A673 (cell line): Measurements from ENCODE around the gene AMBN. TPM values are rescaled to one million over a fixed set of nuclear protein-coding genes. Genes with fewer than 3 reads are reported as not detected.

Experiments used
- BruUV-seq: library from RNA; stranded (reverse); fragments of 400-500 nt; replicated peaks from 2 replicates; lab custom pipeline; 2021; lab: Mats Ljungman, UMichigan
- CTCF ChIA-PET: fragments of 300-600 bp; sonication (Branson Sonifier 250); formaldehyde crosslinking; loops from one replicate; lab custom pipeline; 2022; ENCODE audit warnings: antibody characterized with exemption; lab: Charles Lee
- POLR2A ChIA-PET: fragments of 300-600 bp; sonication (Branson Sonifier 250); formaldehyde crosslinking; loops from one replicate; lab custom pipeline; 2022; ENCODE audit warnings: antibody characterized with exemption; ENCODE audit not compliant: low non-redundant PET; lab: Charles Lee
- DNase-seq: peaks from one replicate; pipeline ENCODE4 v3.0.0-alpha.2; 2015; ENCODE audit warnings: low spot score
- H3K27ac ChIP-seq: fragments of 200-600 bp; sonication (generic); 2 replicates; pipeline ENCODE4 v1.5.1; 2016; ENCODE audit warnings: mixed run types, low read depth, mild to moderate bottlenecking, mixed read lengths, antibody characterized with exemption, low read length; ENCODE audit not compliant: poor library complexity, severe bottlenecking
- H3K27me3 ChIP-seq: fragments of 200-600 bp; sonication (generic); replicated peaks from 2 replicates; pipeline ENCODE4 v1.6.1; 2017; ENCODE audit warnings: mixed run types, low read depth, mild to moderate bottlenecking, mixed read lengths, antibody characterized with exemption, low read length; ENCODE audit not compliant: insufficient read depth, poor library complexity
- H3K36me3 ChIP-seq: fragments of 200-600 bp; sonication (generic); 2 replicates; pipeline ENCODE4 v1.6.1; 2016; ENCODE audit warnings: mixed run types, mild to moderate bottlenecking, mixed read lengths, antibody characterized with exemption, low read length; ENCODE audit not compliant: insufficient read depth, poor library complexity, severe bottlenecking
- H3K4me1 ChIP-seq: fragments of 200-600 bp; sonication (generic); 2 replicates; pipeline ENCODE4 v1.6.1; 2017; ENCODE audit warnings: mixed run types, mild to moderate bottlenecking, mixed read lengths, antibody characterized with exemption, low read length; ENCODE audit not compliant: insufficient read depth, poor library complexity, severe bottlenecking
- H3K4me3 ChIP-seq: fragments of 200-600 bp; sonication (generic); 2 replicates; pipeline ENCODE4 v1.5.1; 2016; ENCODE audit warnings: low read depth, mixed run types, mild to moderate bottlenecking, mixed read lengths, low read length; ENCODE audit not compliant: poor library complexity, severe bottlenecking
- H3K9me3 ChIP-seq: fragments of 200-600 bp; sonication (generic); 2 replicates; pipeline ENCODE4 v1.6.1; 2016; ENCODE audit warnings: mixed run types, low read depth, mild to moderate bottlenecking, mixed read lengths, antibody characterized with exemption, low read length; ENCODE audit not compliant: poor library complexity, severe bottlenecking
- EZH2 ChIP-seq: fragments of 200-600 bp; sonication (generic); IDR thresholded peaks from 2 replicates; pipeline ENCODE4 v1.6.1; 2017; ENCODE audit warnings: borderline replicate concordance, low read depth, mild to moderate bottlenecking, mixed read lengths, antibody characterized with exemption, low read length; ENCODE audit not compliant: poor library complexity, severe bottlenecking
- intact Hi-C: fragments of 100-400 bp; cut with micrococcal nuclease; formaldehyde crosslinking; loops from one replicate; pipeline ENCODE4 v1.10.0; 2022; ENCODE audit not compliant: unreplicated experiment
- total RNA-seq: library from RNA; stranded (reverse); gene quantifications from 2 replicates; pipeline ENCODE4 v1.2.3, GENCODE V29; 2021
- TF ChIP-seq, protein P1 (sequence below): fragments of 300-800, 200-600 bp; sonication (generic); conservative IDR thresholded peaks from 2 replicates; pipeline ENCODE4 v1.5.1; 2017; ENCODE audit warnings: low read depth, mild to moderate bottlenecking, antibody characterized with exemption, low read length, moderate library complexity, mixed read lengths

Gene AMBN
- total RNA-seq, 1 experiment from 2014 or later: 2.1 TPM

GRCh38 chr4:70630162-70630561, 38.1 kb downstream of the AMBN start:
- BruUV-seq: no TSS peak

GRCh38 chr4:70632028-70632427, 40.0 kb downstream of the AMBN start:
- no peaks in the 10 kb centered on the region for H3K27me3 ChIP-seq
- no peak overlapping the region for H3K4me3 ChIP-seq
- no peak for DNase-seq
- H3K9me3 ChIP-seq: no peaks in the 10 kb centered on the region
- H3K4me1 ChIP-seq: no peaks in the 10 kb centered on the region
- no peak overlapping the region for H3K27ac ChIP-seq
- H3K36me3 ChIP-seq: no peaks in the 10 kb centered on the region
- no TSS peak for BruUV-seq
- CTCF ChIA-PET: no interaction called here
- intact Hi-C loops: no loop called here
- POLR2A ChIA-PET: no interaction called here
- TF ChIP-seq, protein P1, sequence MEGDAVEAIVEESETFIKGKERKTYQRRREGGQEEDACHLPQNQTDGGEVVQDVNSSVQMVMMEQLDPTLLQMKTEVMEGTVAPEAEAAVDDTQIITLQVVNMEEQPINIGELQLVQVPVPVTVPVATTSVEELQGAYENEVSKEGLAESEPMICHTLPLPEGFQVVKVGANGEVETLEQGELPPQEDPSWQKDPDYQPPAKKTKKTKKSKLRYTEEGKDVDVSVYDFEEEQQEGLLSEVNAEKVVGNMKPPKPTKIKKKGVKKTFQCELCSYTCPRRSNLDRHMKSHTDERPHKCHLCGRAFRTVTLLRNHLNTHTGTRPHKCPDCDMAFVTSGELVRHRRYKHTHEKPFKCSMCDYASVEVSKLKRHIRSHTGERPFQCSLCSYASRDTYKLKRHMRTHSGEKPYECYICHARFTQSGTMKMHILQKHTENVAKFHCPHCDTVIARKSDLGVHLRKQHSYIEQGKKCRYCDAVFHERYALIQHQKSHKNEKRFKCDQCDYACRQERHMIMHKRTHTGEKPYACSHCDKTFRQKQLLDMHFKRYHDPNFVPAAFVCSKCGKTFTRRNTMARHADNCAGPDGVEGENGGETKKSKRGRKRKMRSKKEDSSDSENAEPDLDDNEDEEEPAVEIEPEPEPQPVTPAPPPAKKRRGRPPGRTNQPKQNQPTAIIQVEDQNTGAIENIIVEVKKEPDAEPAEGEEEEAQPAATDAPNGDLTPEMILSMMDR: no peak
- no peak for TF ChIP-seq EZH2

More at GRCh38 chr4:70630162-70630561, 38.1 kb downstream of the AMBN start:
- H3K9me3 ChIP-seq: no peaks in the 10 kb centered on the region
- no peaks in the 10 kb centered on the region for H3K27me3 ChIP-seq
- no peak overlapping the region for H3K27ac ChIP-seq
- ChIA-PET POLR2A (no interaction called here), CTCF (no interaction called here)
- intact Hi-C loops: no loop called here
- H3K4me1 ChIP-seq: no peaks in the 10 kb centered on the region
- H3K36me3 ChIP-seq: no peaks in the 10 kb centered on the region
- DNase-seq: no peak
- no peak for TF ChIP-seq EZH2
- TF ChIP-seq, protein P1: no peak
- H3K4me3 ChIP-seq: no peak overlapping the region

- POLR2A ChIA-PET: no interaction called here
- CTCF ChIA-PET: no interaction called here
- H3K9me3 ChIP-seq: no peaks in the 10 kb centered on the region
- H3K27me3 ChIP-seq: no peaks in the 10 kb centered on the region
- intact Hi-C loops: no loop called here
- no TSS peak for BruUV-seq
- DNase-seq: no peak
- no peaks in the 10 kb centered on the region for H3K36me3 ChIP-seq
- no peak overlapping the region for H3K4me3 ChIP-seq
- no peak overlapping the region for H3K27ac ChIP-seq
- TF ChIP-seq EZH2: no peak
- TF ChIP-seq, protein P1: no peak
- H3K4me1 ChIP-seq: no peaks in the 10 kb centered on the region
Measured at GRCh38 chr4:70634482-70634881, 42.4 kb downstream of the AMBN start.
